WERI-Rb-1 (cell line): Measurements from ENCODE around the gene CCDC15.

ENCODE experiments used
- DNase-seq: peaks from one replicate; pipeline ENCODE4 v3.0.0-alpha.2; 2020
- H3K27ac ChIP-seq: fragments of 250-450 bp; sonication (Bioruptor Pico); 2 replicates; pipeline ENCODE4 v1.5.1; 2020; ENCODE audit warnings: mild to moderate bottlenecking, moderate library complexity
- H3K27me3 ChIP-seq: fragments of 250-450 bp; sonication (Bioruptor Pico); 2 replicates; pipeline ENCODE4 v1.5.1; 2021; ENCODE audit warnings: mild to moderate bottlenecking, low read depth, moderate library complexity; ENCODE audit not compliant: insufficient read depth, severe bottlenecking
- H3K36me3 ChIP-seq: fragments of 250-450 bp; sonication (Bioruptor Pico); 2 replicates; pipeline ENCODE4 v1.5.1; 2020; ENCODE audit warnings: mild to moderate bottlenecking, moderate library complexity
- H3K4me3 ChIP-seq: 2 replicates; pipeline ENCODE4 v1.5.1; 2011; ENCODE audit warnings: low read depth, mild to moderate bottlenecking, control low read depth, low read length
- H3K9me3 ChIP-seq: fragments of 250-450 bp; sonication (Bioruptor Pico); 2 replicates; pipeline ENCODE4 v1.5.1; 2021; ENCODE audit warnings: mild to moderate bottlenecking, moderate library complexity; ENCODE audit not compliant: severe bottlenecking
- TF ChIP-seq, protein P1 (sequence below): IDR thresholded peaks from 2 replicates; pipeline ENCODE4 v1.5.1; 2011; ENCODE audit warnings: low read depth, mild to moderate bottlenecking, control low read depth, inconsistent platforms, low read length

CCDC15 gene

DNA sequence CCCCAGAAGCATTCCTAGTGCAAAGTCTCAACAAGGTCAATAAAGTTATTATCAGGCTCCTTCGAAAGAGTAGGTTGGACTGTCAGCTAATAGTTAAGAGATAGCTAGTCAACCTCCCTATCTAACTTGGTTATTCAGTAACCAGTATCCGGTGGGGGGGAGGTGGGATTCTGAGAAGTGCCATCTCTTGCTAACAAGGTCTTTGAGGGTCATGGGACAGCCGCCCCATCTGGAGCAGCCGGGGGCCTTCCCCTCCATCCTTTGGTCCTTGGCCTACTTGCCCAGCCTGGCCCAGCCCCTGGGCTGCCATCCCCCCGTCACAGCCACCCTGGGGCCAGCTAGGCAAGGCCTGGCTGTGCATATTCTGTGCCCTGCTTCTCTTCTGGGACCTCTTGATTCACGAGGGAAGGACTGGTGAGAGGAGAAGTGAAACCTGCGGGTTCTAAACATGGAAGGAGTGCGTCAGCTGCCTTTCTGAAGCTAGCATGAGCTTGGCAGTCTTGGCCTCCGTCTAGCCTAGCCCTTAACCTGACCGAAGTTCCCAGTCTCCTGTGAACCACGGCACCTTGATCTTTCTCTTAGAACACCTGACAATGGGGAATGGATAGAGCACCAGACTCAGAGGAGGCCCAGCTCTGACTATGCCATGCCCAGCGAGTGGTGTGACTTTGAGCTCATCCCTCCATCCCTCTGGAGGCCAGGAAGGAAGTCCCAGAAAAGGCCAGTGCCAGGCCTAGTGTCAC lies 118.4 kb downstream of the CCDC15 start:
- TF ChIP-seq, protein P1, sequence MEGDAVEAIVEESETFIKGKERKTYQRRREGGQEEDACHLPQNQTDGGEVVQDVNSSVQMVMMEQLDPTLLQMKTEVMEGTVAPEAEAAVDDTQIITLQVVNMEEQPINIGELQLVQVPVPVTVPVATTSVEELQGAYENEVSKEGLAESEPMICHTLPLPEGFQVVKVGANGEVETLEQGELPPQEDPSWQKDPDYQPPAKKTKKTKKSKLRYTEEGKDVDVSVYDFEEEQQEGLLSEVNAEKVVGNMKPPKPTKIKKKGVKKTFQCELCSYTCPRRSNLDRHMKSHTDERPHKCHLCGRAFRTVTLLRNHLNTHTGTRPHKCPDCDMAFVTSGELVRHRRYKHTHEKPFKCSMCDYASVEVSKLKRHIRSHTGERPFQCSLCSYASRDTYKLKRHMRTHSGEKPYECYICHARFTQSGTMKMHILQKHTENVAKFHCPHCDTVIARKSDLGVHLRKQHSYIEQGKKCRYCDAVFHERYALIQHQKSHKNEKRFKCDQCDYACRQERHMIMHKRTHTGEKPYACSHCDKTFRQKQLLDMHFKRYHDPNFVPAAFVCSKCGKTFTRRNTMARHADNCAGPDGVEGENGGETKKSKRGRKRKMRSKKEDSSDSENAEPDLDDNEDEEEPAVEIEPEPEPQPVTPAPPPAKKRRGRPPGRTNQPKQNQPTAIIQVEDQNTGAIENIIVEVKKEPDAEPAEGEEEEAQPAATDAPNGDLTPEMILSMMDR: no peak
- no peaks in the 10 kb centered on the region for H3K27me3 ChIP-seq
- no peak for DNase-seq
- no peak overlapping the region for H3K27ac ChIP-seq
- H3K4me3 ChIP-seq: no peak overlapping the region
- H3K36me3 ChIP-seq: no peaks in the 10 kb centered on the region
- no peaks in the 10 kb centered on the region for H3K9me3 ChIP-seq

DNA sequence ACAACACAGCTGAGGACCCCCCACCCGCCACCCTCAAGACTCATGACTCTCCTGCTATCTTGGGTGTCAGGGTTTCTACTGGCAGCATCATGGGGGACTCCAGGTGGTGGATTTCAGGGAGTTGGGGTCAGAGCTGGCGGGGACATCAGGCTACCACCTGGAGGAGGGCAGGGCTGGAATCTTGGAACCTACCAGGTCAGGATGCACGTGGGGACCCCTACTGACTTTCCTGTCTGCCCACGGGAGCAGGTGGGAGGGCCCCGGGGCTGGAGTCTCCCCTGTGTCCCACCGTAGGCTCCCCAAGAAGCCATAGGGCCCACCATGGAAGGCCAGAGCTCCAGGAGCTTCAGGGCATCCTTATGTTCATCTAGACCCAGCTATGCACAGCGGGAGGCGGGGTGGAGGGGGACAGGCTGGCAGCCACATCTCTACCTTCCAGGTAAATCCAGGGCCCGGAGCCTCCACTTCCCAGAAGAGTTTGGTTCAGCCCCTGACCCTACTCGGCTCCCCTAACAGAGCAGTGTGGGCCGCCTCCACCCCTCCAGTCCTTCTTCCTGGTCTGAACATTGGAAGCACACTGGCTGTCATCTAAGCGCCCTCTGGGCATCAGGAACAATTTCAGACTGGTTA lies 119.1 kb downstream of the CCDC15 start:
- Histone ChIP-seq H3K27ac (no peak overlapping the region), H3K9me3 (no peaks in the 10 kb centered on the region), H3K4me3 (no peak overlapping the region)

DNA sequence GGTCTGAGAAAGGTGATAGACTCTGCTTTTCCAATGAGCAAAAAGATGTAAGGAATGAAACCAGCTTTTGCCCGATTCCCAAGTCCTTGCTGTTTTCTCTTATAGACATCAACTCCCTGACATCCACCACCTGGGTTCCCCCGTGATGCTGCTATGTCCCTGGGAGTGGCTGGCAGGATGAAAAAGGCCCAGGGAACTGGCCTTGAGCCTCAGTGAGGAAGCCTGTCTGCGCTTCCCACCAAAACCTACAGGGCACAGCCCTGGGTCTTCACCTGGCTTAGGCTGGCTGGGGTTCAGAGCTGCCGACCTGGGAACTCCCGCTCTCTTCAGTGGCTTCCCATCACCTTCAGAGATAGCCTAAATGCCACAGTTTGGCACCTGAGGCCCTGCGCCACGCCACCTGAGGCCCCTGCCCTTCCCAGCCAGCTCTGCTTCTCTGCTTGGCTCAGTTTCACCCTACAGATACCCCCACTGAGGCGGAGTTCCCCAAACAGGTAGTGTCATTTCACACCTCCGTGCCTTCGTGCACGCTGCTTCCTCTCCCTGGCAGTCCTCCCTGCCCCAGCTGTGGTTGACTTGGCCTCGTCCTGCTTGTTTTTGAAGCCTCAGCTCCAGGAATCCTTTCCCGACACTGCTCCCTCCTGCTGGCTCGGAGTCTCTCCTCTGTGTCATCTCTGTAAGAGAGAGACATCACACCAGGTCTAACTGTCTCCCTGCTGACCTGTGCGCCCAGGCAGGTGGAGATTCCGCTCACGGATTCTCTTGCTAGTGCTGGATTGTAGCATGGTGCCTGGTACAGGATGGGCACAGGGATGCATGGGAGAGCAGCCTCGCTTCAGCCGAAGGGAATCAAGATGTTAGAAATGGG lies 119.8 kb downstream of the CCDC15 start:
- no peak overlapping the region for H3K27ac ChIP-seq
- no peaks in the 10 kb centered on the region for H3K36me3 ChIP-seq
- H3K27me3 ChIP-seq: no peaks in the 10 kb centered on the region
- TF ChIP-seq, protein P1: no peak
- H3K9me3 ChIP-seq: no peaks in the 10 kb centered on the region
- DNase-seq: no peak
- no peak overlapping the region for H3K4me3 ChIP-seq

More for the DNA sequence above, 119.1 kb downstream of the CCDC15 start:
- TF ChIP-seq, protein P1: no peak
- no peaks in the 10 kb centered on the region for H3K27me3 ChIP-seq
- DNase-seq: no peak
- H3K36me3 ChIP-seq: no peaks in the 10 kb centered on the region

- Histone ChIP-seq H3K4me3 (no peak overlapping the region), H3K27ac (no peak overlapping the region)
Measured at GRCh38 chr11:125074511-125075241, 120.7 kb downstream of the CCDC15 start.

GRCh38 chr11:125075242-125075625 lies 121.2 kb downstream of the CCDC15 start:
- no peak overlapping the region for H3K4me3 ChIP-seq
- TF ChIP-seq, protein P1: no peak
- H3K27me3 ChIP-seq: no peaks in the 10 kb centered on the region
- DNase-seq: no peak
- no peaks in the 10 kb centered on the region for H3K9me3 ChIP-seq
- no peak overlapping the region for H3K27ac ChIP-seq
- H3K36me3 ChIP-seq: no peaks in the 10 kb centered on the region

More at GRCh38 chr11:125074511-125075241, 120.7 kb downstream of the CCDC15 start:
- H3K9me3 ChIP-seq: no peaks in the 10 kb centered on the region
- no peaks in the 10 kb centered on the region for H3K36me3 ChIP-seq
- no peak for DNase-seq
- TF ChIP-seq, protein P1: no peak
- H3K27me3 ChIP-seq: no peaks in the 10 kb centered on the region
